Peyer's patch (tissue), 4 donors: ENCODE measurements around the gene NKX1-1.

Source experiments
- POLR2A ChIP-seq, 2 donors: fragments of 450-650 bp; IDR thresholded peaks; one replicate each; pipeline ENCODE4 v1.5.1; 2017; ENCODE audit warnings: antibody characterized with exemption in 2 of 2, mild to moderate bottlenecking in 2 of 2, moderate library complexity in 2 of 2
- TF ChIP-seq, protein P1 (sequence below), 6 experiments: fragments of 450-650 bp in 4 of 6; fragments of 200-600 bp in 2 of 6; sonication (generic) in 1 of 6; IDR thresholded peaks; one replicate each; pipeline ENCODE4 v1.5.1; 2017 to 2019; ENCODE audit warnings: antibody characterized with exemption in 6 of 6, mild to moderate bottlenecking in 3 of 6, moderate library complexity in 1 of 6

DNA sequence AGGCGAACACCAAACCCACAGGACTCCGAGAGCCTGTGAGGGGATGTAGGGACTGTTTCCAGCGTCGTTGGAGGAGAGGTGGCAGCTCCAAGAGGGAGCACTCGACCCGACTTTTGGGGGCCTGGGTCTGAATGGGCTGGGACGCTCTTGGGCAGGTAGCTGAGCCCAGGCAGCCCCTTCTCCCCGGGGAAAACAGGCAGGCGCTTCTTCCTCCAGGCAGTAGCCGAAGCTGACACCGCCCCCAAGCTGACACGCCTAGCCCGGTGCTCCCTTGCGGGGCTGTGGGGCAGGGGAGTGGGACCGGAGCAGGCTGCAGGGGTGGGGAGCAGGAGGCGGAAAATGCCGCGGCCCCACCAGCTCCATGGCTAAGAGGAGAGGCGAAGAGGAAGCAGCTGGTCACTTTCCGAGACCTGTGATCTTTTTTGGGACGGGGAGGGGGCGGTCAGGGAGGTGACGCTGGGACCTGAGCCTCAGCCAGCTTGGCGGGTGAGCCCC lies 4.2 kb downstream of the NKX1-1 start:
- TF ChIP-seq, protein P1, sequence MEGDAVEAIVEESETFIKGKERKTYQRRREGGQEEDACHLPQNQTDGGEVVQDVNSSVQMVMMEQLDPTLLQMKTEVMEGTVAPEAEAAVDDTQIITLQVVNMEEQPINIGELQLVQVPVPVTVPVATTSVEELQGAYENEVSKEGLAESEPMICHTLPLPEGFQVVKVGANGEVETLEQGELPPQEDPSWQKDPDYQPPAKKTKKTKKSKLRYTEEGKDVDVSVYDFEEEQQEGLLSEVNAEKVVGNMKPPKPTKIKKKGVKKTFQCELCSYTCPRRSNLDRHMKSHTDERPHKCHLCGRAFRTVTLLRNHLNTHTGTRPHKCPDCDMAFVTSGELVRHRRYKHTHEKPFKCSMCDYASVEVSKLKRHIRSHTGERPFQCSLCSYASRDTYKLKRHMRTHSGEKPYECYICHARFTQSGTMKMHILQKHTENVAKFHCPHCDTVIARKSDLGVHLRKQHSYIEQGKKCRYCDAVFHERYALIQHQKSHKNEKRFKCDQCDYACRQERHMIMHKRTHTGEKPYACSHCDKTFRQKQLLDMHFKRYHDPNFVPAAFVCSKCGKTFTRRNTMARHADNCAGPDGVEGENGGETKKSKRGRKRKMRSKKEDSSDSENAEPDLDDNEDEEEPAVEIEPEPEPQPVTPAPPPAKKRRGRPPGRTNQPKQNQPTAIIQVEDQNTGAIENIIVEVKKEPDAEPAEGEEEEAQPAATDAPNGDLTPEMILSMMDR (IDR thresholded peaks at IDR 0.05), result no peak
- no peak for TF ChIP-seq POLR2A (IDR thresholded peaks at IDR 0.05)
